ENCODE measurements around the gene PLA2G6. TPM values are rescaled to one million over a fixed set of nuclear protein-coding genes. Genes with fewer than 3 reads are reported as not detected.

Gene PLA2G6
- total RNA-seq, result 53.7 TPM

GRCh38 chr22:38181453-38182200 is at the start of gene PLA2G6:
PLA2G6 (minus strand) TSS chr22:38181830; CDS start chr22:38169426, 12,404 bp downstream.
- ATAC-seq (peak; percentile 97), DNase-seq (ENCODE audit: low spot score) (peak; percentile 99)
- intact Hi-C loops (cut with DNase I), result no loop called here

- intact Hi-C loops (cut with DNase I), result no loop called here
- DNase-seq (ENCODE audit: low spot score) (no peak), ATAC-seq (no peak)
Observed at GRCh38 chr22:38230916-38231315, 49.3 kb upstream of the PLA2G6 start.

GRCh38 chr22:38230108-38230825 is 48.6 kb upstream of the PLA2G6 start:
- intact Hi-C loops (cut with DNase I), result no loop called here
- DNase-seq (ENCODE audit: low spot score) (no peak), ATAC-seq (no peak)

GRCh38 chr22:38228873-38229740 is 47.5 kb upstream of the PLA2G6 start:
- ATAC-seq (peak; percentile 57), DNase-seq (ENCODE audit: low spot score) (no peak)
- intact Hi-C loops (cut with DNase I), result no loop called here

- intact Hi-C loops (cut with DNase I), result no loop called here
- ATAC-seq (peak; percentile 37), DNase-seq (ENCODE audit: low spot score) (no peak)
Observed at GRCh38 chr22:38228326-38228872, 46.8 kb upstream of the PLA2G6 start.

- DNase-seq (ENCODE audit: low spot score), result no peak
- intact Hi-C loops (cut with DNase I), result no loop called here
- no peak for ATAC-seq
Observed at GRCh38 chr22:38226853-38227649, 45.4 kb upstream of the PLA2G6 start.

GRCh38 chr22:38223289-38223960 is 41.8 kb upstream of the PLA2G6 start:
- ATAC-seq, result no peak
- intact Hi-C loops (cut with DNase I), result no loop called here
- DNase-seq (ENCODE audit: low spot score), result no peak

GRCh38 chr22:38222797-38223119 is 41.1 kb upstream of the PLA2G6 start:
- ATAC-seq, result no peak
- intact Hi-C loops (cut with DNase I), result no loop called here
- no peak for DNase-seq (ENCODE audit: low spot score)

- intact Hi-C loops (cut with DNase I), result no loop called here
- no peak for ATAC-seq
Observed at GRCh38 chr22:38221908-38222796, 40.5 kb upstream of the PLA2G6 start.

GRCh38 chr22:38221407-38221806 is 39.8 kb upstream of the PLA2G6 start:
- peak; percentile 62 for DNase-seq (ENCODE audit: low spot score)
- intact Hi-C loops (cut with DNase I), result no loop called here
- no peak for ATAC-seq

More at GRCh38 chr22:38221908-38222796, 40.5 kb upstream of the PLA2G6 start:
- DNase-seq (ENCODE audit: low spot score), result peak; percentile 54

GRCh38 chr22:38220653-38221386 is 39.2 kb upstream of the PLA2G6 start:
- DNase-seq (ENCODE audit: low spot score), result peak; percentile 60
- intact Hi-C loops (cut with DNase I), result no loop called here
- ATAC-seq, result no peak

- ATAC-seq (no peak), DNase-seq (ENCODE audit: low spot score) (no peak)
- intact Hi-C loops (cut with DNase I), result no loop called here
Observed at GRCh38 chr22:38220163-38220562, 38.5 kb upstream of the PLA2G6 start.

GRCh38 chr22:38219632-38220031 is 38.0 kb upstream of the PLA2G6 start:
- ATAC-seq (peak; percentile 1), DNase-seq (ENCODE audit: low spot score) (no peak)
- intact Hi-C loops (cut with DNase I), result no loop called here

GRCh38 chr22:38218661-38219622 is 37.3 kb upstream of the PLA2G6 start:
- peak; percentile 83 for ATAC-seq
- intact Hi-C loops (cut with DNase I), result no loop called here

More at GRCh38 chr22:38218661-38219622, 37.3 kb upstream of the PLA2G6 start:
- DNase-seq (ENCODE audit: low spot score), result peak; percentile 92

Measured in sciatic nerve (tissue), 2 donors.